HG02642 (cell line): Measurements from ENCODE around the gene TADA2A.
"Not testable (repeated sequence)": the region's sequence is repeated elsewhere in the genome, so short reads cannot be mapped to it uniquely, and the experiment has no call there.

Source experiments
- ATAC-seq: cut with Tn5 transposase; IDR thresholded peaks from one replicate; pipeline ENCODE4 v1.9.1; 2021; ENCODE audit warnings: mild to moderate bottlenecking; ENCODE audit not compliant: unreplicated experiment, poor library complexity

The TADA2A gene

DNA sequence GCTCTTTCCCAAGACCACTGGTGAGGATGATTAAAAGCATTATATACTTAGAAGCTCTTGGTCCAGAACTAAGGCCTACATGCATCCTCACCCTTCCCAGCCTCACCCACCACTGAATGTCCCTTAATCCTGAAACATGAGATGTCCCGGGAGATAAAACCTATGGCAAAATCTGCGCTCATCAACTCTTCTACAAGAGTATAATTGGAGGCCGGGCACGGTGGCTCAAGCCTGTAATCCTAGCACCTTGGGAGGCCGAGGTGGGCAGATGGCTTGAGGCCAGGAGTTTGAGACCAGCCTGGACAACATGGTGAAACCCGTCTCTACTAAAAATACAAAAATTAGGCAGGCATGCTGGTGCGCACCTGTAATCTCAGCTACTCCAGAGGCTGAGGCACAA, 13.3 kb upstream of the TADA2A start:
- no peak for ATAC-seq

DNA sequence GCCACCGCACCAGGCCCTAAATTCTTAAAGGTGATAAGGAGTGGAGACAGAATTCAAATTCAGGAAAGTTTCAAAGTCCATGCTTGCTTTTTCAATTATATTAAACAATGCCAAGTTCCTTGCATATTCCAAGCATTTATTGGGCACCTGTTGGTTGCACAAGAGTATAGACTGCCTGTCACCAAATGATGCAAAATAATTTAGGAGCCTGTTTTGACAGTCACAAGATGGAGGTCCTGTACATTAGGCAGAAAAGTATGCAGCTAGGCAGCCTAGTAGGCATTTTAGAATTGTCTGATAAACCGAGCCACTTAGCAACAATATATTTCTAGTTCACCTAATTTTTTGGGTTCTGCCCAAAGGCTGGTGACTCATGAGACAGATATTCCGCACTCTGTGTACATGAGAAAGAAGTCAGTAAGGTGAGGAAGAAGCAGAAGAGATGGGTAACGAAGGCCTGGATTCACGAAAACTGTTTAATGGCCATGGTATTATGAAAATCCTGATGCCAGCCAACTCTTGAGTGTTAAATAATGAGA, 7.4 kb upstream of the TADA2A start:
- no peak for ATAC-seq

DNA sequence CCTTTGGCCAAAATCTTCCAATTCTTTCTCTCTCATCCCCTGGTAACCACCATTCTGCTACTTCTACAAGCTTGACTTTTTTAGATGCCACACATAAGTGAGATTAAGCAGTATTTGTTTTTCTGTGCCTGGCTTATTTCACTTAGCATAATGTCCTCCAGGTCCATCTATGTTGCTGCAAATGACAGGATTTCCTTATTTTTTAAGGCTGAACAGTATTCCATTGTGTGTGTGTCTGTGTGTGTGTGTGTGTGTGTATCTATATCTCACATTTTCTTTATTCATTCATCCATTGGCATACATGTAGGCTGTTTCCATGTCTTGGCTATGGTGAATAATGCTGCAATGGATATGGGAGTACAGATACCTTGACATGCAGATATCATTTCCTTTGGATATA, 6.2 kb upstream of the TADA2A start:
- no peak for ATAC-seq

DNA sequence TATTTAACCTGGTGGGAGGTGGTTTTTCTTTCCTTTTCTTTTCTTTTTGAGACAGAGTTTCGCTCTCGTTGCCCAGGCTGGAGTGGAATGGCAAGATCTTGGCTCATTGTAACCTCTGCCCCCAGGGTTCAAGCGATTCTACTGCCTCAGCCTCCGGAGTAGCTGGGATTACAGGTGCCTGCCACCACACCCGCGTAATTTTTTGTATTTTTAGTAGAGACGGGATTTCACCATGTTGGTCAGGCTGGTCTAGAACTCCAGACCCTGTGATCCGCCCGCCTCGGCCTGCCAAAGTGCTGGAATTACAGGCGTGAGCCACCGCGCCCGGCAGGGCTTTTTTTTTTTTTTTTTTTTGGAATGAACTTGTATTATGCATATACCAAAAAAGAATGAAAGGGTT, 1.2 kb upstream of the TADA2A start:
- ATAC-seq = not testable (repeated sequence)

DNA sequence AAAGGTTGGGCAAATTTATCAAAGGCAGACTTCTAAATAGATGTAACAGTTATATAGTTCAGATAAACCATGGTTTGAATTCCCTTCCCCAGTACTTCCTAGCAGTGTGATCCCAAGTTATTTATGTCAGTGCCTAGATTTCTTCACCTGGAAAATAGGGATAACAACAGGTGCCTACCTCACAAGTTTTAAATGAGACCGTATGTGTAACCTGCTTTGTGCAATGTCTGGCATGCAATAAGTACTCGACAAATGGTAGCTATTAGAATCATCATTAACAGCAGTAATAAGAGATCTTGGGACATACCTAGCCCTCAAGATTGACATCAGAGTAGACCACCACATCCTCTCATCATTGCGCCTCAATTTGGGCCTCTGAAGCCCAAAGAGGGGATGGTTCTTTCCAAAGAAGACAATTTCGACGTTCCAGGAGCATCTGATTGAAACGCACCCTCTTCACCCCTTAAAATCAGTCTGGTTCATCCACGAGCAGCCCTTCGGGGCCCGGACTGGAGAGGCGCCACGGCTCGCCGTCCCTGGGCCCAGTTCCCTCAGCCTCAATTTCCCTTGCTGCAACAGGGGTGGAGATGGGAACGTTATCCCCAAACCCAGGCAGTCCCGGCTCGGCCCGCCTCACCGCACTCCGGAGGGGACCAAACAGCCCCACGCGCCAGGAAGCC, 591 bp upstream of the TADA2A start:
- ATAC-seq = peak; percentile 29

DNA sequence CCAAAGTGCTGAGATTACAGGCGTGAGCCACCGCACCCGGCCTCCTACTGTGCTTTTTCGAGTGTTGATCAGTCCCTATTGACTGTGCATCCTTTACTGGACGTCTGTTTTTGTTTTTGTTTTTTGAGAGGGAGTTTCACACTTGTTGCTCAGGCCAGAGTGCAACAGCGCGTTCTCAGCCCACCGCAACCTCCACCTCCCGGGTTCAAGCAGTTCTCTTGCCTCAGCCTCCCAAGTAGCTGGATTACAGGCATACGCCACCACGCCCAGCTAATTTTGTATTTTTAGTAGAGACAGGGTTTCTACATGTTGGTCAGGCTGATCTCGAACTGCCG, 1.4 kb downstream of the TADA2A start:
- not testable (repeated sequence) for ATAC-seq

DNA sequence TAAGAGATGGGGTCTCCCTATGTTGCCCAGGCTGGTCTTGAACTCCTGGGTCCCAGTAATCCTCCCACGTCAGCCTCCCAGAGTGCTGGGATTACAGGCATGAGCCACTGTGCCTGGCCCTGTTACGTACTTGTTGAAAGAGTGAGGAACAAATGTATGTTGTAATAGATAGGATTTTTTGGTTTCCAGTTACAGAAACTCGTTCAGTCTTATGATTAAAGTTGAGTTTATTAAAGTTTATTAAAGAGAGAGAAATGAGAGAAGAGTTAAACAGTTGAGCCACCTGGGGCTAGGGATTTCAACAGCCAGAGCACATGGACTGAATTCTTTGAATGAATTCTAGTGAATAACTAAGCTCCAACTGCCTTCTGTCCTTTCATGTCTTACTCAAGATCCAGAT, 3.7 kb downstream of the TADA2A start:
- ATAC-seq = no peak

DNA sequence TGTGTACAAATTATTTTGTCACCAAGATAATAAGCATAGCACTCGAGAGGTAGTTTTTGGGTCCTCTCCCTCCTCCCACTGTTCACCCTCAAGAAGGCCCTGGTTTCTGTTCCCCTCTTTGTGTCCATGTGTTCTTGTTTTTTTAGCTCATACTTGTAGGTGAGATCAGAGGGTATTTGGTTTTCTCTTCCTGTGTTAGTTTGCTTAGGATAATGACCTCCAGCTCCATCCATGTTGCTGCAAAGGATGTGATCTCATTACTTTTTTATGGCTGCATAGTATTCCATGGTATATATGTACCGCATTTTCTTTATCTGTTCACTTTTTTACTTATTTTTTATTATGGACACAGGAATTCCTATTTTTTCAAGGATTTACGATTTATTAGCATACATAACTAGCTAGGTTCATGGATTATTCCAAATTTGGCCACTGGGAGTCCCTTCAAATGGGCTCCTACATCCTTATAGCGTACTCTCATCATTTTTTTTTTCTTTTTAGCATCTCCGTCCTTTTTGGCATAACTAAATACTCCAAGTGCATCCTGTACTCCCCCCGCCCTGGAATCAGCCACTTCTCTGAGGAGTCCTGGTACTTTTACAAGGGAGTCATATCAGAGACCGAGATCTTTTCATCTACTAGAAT, 7.3 kb downstream of the TADA2A start:
- ATAC-seq = no peak

DNA sequence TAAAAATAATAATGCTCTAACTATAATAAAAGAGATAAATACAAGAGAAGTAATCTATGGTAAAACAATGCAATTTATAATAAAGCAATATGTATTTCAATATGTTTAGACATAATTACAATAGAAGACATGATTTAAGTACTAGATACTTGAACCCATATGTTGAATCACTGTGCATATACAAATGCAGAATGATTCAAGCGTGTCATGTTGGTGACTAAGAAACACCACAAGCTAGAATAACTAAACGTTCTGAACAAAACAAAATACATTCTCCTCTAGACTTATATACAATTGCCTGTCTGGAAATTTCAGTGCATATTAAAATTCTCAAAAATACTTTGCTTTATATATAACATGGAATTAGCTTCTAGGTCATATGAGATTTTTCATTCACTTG, 11.2 kb downstream of the TADA2A start:
- no peak for ATAC-seq

DNA sequence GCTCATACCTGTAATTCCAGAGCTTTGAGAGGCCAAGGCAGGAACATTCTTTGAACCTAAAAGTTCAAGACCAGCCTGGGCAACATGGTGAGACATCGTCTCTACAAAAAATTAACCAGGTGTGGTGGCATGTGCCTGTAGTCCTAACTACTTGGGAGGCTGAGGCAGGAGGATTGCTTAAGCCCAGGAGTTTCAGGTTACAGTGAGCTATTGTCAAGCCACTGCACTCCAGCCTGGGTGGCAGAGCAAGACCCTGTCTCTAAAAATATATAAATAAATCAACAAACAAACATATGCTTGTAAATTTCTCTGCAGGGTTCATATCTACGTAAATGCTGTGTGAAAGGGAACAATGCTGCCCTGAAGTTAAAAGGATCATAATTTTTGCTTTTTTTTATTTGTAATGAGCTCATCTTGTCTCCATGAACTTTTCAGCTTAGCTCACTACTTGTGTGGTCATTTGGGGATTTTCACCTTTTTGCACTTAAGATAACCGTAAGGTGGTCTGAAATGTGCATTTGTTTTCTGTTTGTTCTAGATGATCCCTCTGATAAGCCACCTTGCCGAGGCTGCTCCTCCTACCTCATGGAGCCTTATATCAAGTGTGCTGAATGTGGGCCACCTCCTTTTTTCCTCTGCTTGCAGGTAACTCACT, 16.4 kb downstream of the TADA2A start:
- ATAC-seq = no peak

DNA sequence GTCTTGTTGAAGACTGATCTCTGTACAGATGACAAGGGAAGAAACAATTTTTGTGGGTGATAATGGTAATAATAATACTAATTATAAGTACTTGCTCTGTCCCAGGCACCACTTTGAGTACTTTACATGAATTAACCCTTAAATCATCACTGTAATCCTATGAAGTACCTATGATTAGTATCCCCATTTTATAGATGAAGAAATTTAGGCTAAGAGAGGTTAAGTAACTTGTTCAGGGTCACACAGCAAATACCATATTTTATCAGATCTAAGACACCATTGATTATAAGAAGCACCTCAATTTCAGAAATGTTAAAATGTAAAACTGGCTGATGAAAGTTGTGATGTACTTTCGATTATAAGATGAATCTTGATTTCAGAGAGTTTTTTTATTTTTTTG, 18.6 kb downstream of the TADA2A start:
- no peak for ATAC-seq

DNA sequence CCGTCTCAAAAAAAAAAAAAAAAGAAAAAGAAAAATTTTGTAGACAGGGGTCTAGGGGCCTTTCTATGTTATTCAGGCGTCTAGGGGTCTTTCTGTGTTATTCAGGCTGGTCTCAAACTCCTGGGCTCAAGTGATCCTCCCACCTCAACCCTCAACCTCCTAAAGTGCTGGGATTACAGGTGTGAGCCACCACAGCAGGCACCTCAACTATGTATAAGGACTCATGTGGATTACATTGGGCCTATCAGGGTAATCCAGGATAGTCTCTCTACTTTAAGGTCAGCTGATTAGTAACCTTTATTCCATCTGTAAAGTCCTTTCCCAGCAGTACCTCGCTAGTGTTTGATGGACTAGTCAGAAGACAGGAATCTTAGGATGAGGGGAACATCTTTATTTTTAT, 22.4 kb downstream of the TADA2A start:
- no peak for ATAC-seq

DNA sequence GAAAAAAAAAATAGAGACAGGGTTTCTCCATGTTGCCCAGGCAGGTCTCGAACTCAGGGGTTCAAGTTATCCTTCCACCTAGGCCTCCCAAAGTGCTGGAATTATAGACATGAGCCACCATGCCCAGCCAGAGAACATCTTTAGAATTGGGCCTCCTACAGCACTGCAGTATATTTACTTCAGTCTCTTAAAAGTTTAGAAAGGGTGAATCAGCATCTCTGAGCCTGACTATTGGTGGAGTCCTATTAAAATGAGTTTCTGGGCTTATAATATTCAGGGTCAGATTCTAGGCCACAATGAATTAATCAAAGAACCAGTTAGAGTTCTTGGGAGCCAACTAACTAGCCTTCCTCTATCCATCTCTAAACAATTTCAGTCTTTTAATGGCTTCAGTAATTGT, 22.8 kb downstream of the TADA2A start:
- no peak for ATAC-seq

DNA sequence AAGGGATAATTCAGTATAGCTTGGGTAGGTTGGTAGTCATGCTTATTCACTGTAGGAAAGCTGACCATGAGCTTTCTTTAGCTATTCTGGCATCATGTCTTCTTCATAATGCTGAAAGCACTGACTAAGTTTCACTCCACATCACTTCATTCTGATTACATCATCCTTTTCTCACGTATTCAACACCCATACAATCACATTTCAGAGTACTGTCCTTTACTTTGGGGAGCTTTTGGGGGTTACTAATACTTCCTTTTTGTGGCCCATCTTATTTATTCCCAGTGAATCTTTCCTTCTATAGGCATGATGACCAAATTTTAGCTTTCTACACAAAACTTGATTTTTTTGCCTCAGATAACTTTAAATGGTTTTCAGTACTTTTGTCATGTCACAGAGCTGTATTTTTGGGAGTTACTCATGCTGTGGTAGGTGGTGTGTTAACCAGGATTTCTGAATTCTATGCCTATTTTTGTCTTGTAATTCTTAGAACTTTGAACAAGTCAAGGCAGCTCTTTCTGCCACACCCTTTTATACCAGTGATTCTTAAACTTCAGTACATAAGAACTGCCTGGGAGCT, 23.5 kb downstream of the TADA2A start:
- no peak for ATAC-seq

DNA sequence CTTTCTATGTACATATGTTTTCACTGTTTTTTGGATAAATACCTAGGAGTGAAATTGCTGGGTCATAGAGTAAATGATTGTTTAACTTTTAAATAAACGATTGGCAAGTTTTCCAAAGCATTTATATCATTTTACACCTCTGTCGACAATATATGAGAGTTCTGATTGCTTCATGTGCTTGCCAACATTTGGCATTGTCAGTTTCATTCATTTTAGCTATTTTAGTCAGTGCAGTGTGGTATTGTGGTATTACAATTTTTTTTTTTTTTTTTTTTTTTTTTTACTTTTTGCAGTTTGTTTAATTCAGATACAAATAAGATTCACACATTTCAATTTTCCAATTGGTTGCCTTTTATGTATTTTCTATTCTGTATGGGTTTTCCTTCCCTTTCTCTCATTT, 26.0 kb downstream of the TADA2A start:
- ATAC-seq = no peak

DNA sequence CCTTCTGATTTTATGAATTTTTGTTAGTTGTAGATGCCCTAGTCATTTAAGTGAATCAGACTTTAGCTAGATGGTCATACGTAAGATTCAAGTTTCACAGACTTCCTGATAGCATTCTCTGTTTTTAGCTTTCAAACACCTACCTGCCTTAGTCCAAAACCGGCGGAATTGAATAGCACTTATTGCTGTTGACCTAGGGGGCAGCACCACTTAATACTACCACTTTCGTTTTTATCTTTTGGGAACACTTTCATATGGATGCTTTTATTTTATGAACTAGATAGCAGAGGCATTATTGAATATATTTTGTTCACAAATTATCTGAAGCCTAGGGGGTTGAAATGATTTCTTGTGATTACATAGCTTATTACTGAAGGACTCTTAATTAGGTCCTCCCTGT, 31.5 kb downstream of the TADA2A start:
- no peak for ATAC-seq

DNA sequence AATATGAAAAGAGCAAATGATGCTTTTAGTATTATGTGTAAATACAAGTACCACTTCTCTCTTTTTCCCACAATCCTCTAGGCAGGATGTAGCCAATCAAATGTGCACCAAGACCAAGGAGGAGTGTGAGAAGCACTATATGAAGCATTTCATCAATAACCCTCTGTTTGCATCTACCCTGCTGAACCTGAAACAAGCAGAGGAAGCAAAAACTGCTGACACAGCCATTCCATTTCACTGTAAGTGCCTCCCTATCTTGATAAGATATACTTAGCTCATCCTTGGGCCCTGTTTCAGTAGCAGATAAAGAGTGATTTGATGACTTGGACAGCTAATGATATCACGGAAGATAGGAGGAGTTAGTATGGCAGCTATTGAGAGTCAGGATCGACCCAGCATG, 33.7 kb downstream of the TADA2A start:
- no peak for ATAC-seq

DNA sequence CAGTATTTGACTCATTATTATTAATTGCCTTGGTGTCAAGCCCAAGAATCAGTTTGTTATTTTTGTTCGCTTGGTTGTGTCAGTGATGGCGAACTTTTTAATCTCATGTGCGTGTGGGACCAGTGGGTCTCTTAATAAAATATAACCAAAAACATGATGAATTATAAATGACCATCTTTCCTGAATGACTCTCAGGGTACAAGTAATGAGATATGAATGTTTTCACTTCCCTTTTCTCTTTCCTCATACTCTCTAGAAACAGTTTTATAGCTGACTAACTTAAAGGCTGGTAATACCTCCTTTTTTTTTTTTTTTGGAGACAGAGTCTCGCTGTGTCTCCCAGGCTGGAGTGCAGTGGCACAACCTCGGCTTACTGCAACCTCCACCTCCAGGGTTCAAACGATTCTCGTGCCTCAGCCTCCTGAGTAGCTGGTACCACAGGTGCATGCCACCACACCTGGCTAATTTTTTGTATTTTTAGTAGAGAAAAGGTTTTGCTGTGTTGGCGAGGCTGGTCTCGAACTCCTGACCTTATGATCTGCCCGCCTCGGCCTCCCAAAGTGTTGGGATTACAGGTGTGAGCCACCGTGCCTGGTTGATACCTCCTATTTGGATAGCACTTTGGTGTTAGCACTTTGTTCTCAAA, 34.8 kb downstream of the TADA2A start:
- not testable (repeated sequence) for ATAC-seq

DNA sequence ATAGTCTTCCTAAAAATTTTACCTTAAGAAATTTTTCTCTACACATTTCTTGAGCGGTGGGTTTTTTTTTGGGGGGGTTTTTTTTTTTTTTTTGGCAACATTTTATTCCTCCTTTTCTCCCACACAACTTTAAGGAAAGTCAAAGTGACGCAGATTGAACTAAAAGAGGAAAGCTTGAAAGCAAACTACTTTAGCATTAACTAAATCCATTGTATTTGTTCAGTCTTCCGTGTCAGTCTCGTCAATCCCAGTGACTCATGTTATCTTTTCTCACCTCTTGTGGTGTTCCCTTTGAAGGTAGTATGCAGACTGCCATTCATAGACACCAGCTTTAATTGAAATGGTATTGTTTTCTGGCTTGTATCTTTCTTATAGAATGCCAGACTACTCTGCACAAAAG, 39.3 kb downstream of the TADA2A start:
- no peak for ATAC-seq

DNA sequence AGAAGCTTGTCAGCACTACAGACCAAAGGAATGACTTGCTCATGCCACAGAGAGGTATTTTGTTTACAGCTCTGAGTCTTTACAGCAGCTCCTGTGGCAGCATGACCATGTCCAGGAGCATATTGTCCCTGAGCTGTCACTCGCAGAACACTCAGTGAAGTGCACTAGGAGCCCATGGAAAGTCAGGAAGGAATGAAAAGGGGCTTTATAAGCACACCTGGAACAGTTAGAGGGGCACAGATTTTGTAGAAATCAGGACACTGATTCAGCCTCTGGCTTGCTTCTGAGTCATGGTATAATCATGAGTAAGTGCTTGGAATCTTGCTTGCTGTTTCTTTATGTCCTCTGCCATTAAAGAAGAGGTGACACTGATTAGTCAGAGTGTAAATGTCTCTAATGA, 41.0 kb downstream of the TADA2A start:
- ATAC-seq = no peak

DNA sequence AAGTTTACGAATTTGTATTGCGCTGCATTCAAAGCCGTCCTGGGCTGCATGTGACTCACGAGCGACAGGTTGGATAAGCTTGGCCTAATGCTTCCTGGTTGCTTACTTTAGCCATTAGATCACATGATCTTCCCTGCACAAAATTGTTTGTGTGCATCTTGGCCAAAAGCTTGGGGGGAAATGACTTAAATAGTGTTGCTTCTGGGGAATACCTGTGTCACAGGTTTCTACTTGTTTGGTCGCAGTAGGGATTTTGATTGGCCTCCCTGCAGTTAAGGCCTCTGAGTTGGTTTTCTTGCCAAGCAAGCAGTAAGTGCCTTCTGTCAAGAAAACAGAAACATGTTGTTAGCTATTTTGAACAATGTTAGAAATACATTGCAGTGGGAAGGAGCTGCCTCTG, 43.4 kb downstream of the TADA2A start:
- ATAC-seq = no peak
